BLaER1 (cell line): ENCODE results near the gene ZSWIM5.
A peak's percentile ranks its signal among the peaks of the same experiment; 100 is the strongest.
"Not testable (repeated sequence)": the region's sequence is repeated elsewhere in the genome, so short reads cannot be mapped to it uniquely, and the experiment has no call there.

Experiments
- H3K27ac ChIP-seq: shearing (Covaris generic); formaldehyde crosslinking; 2 replicates; pipeline ENCODE4 v1.8.1; 2022
- H3K27me3 ChIP-seq: shearing (Covaris generic); formaldehyde crosslinking; 2 replicates; pipeline ENCODE4 v1.8.1; 2022
- H3K36me3 ChIP-seq: shearing (Covaris generic); formaldehyde crosslinking; 2 replicates; pipeline ENCODE4 v1.8.1; 2022
- H3K4me1 ChIP-seq: shearing (Covaris generic); formaldehyde crosslinking; 2 replicates; pipeline ENCODE4 v1.8.1; 2022
- H3K4me2 ChIP-seq: shearing (Covaris generic); formaldehyde crosslinking; 2 replicates; pipeline ENCODE4 v1.8.1; 2022
- H3K4me3 ChIP-seq: shearing (Covaris generic); formaldehyde crosslinking; 2 replicates; pipeline ENCODE4 v1.8.1; 2022
- H3K9ac ChIP-seq: shearing (Covaris generic); formaldehyde crosslinking; 2 replicates; pipeline ENCODE4 v1.8.1; 2022
- H3K9me3 ChIP-seq: shearing (Covaris generic); formaldehyde crosslinking; 2 replicates; pipeline ENCODE4 v1.8.1; 2022
- H4K20me1 ChIP-seq: shearing (Covaris generic); formaldehyde crosslinking; 2 replicates; pipeline ENCODE4 v1.8.1; 2022
- Cebpa-rat ChIP-seq: shearing (Covaris generic); IDR thresholded peaks from 2 replicates; pipeline ENCODE4 v1.8.1; 2022

ZSWIM5 gene

GRCh38 chr1:45065083-45065482 lies 141.3 kb downstream of the ZSWIM5 start:
- no peak overlapping the region for H3K9ac ChIP-seq
- no peaks in the 10 kb centered on the region for H3K36me3 ChIP-seq
- H3K4me1 ChIP-seq = no peaks in the 10 kb centered on the region
- no peaks in the 10 kb centered on the region for H3K9me3 ChIP-seq
- H3K4me3 ChIP-seq = no peak overlapping the region
- H3K27me3 ChIP-seq = no peaks in the 10 kb centered on the region
- no peak overlapping the region for H3K4me2 ChIP-seq
- no peaks in the 10 kb centered on the region for H4K20me1 ChIP-seq
- H3K27ac ChIP-seq = no peak overlapping the region
- no peak for TF ChIP-seq Cebpa-rat

- H4K20me1 ChIP-seq, H3K9me3 ChIP-seq, H3K27me3 ChIP-seq, H3K4me1 ChIP-seq, H3K36me3 ChIP-seq, H3K9ac ChIP-seq, H3K27ac ChIP-seq, H3K4me3 ChIP-seq, H3K4me2 ChIP-seq: not testable (repeated sequence)
Measured at GRCh38 chr1:45062463-45062862, 143.9 kb downstream of the ZSWIM5 start.

GRCh38 chr1:45059829-45060228 lies 146.6 kb downstream of the ZSWIM5 start:
- Histone ChIP-seq H4K20me1 (no peaks in the 10 kb centered on the region), H3K9ac (no peak overlapping the region), H3K36me3 (no peaks in the 10 kb centered on the region), H3K9me3 (no peaks in the 10 kb centered on the region), H3K27me3 (no peaks in the 10 kb centered on the region), H3K27ac (no peak overlapping the region), H3K4me2 (no peak overlapping the region), H3K4me3 (no peak overlapping the region), H3K4me1 (no peaks in the 10 kb centered on the region)
- no peak for TF ChIP-seq Cebpa-rat

GRCh38 chr1:45057542-45057941 lies 148.9 kb downstream of the ZSWIM5 start:
- H3K4me3 ChIP-seq = no peak overlapping the region
- H3K27me3 ChIP-seq = no peaks in the 10 kb centered on the region
- 0 out of 2 replicates have a peak, but pooled peaks cover 9% of the 10 kb centered on the region for H3K4me1 ChIP-seq
- H4K20me1 ChIP-seq = no peaks in the 10 kb centered on the region
- no peak for TF ChIP-seq Cebpa-rat
- H3K36me3 ChIP-seq = no peaks in the 10 kb centered on the region
- H3K4me2 ChIP-seq = no peak overlapping the region
- no peak overlapping the region for H3K27ac ChIP-seq
- H3K9ac ChIP-seq = no peak overlapping the region
- no peaks in the 10 kb centered on the region for H3K9me3 ChIP-seq

- Histone ChIP-seq H3K4me1 (peaks cover 29% of the 10 kb centered on the region), H4K20me1 (no peaks in the 10 kb centered on the region), H3K9ac (no peak overlapping the region), H3K27ac (no peak overlapping the region), H3K4me3 (no peak overlapping the region), H3K4me2 (peak overlapping the region; percentile 68), H3K9me3 (no peaks in the 10 kb centered on the region), H3K27me3 (no peaks in the 10 kb centered on the region), H3K36me3 (no peaks in the 10 kb centered on the region)
- TF ChIP-seq Cebpa-rat = no peak
Measured at GRCh38 chr1:45051005-45051772, 155.2 kb downstream of the ZSWIM5 start.

GRCh38 chr1:45047032-45047431 lies 159.4 kb downstream of the ZSWIM5 start:
- Histone ChIP-seq H3K4me1 (peaks cover 21% of the 10 kb centered on the region), H3K4me2 (no peak overlapping the region), H3K36me3 (no peaks in the 10 kb centered on the region), H3K9ac (no peak overlapping the region), H4K20me1 (no peaks in the 10 kb centered on the region), H3K9me3 (no peaks in the 10 kb centered on the region), H3K27me3 (no peaks in the 10 kb centered on the region), H3K4me3 (no peak overlapping the region), H3K27ac (no peak overlapping the region)
- no peak for TF ChIP-seq Cebpa-rat

- Histone ChIP-seq H3K4me1 (peaks cover 8% of the 10 kb centered on the region), H4K20me1 (no peaks in the 10 kb centered on the region), H3K9me3 (no peaks in the 10 kb centered on the region), H3K27ac (no peak overlapping the region), H3K4me3 (no peak overlapping the region), H3K9ac (no peak overlapping the region), H3K4me2 (no peak overlapping the region), H3K36me3 (no peaks in the 10 kb centered on the region), H3K27me3 (no peaks in the 10 kb centered on the region)
- TF ChIP-seq Cebpa-rat = no peak
Measured at GRCh38 chr1:45044916-45045315, 161.5 kb downstream of the ZSWIM5 start.

- Histone ChIP-seq H3K9ac (no peak overlapping the region), H3K4me3 (no peak overlapping the region), H3K36me3 (no peaks in the 10 kb centered on the region), H3K27me3 (no peaks in the 10 kb centered on the region), H4K20me1 (no peaks in the 10 kb centered on the region), H3K4me1 (peaks cover 8% of the 10 kb centered on the region), H3K4me2 (no peak overlapping the region), H3K9me3 (no peaks in the 10 kb centered on the region), H3K27ac (no peak overlapping the region)
- no peak for TF ChIP-seq Cebpa-rat
Measured at GRCh38 chr1:45043094-45043493, 163.3 kb downstream of the ZSWIM5 start.

- TF ChIP-seq Cebpa-rat = no peak
- Histone ChIP-seq H4K20me1 (no peaks in the 10 kb centered on the region), H3K36me3 (no peaks in the 10 kb centered on the region), H3K9me3 (no peaks in the 10 kb centered on the region), H3K4me2 (no peak overlapping the region), H3K4me1 (no peaks in the 10 kb centered on the region), H3K27me3 (no peaks in the 10 kb centered on the region), H3K4me3 (no peak overlapping the region), H3K27ac (no peak overlapping the region), H3K9ac (no peak overlapping the region)
Measured at GRCh38 chr1:45040297-45040696, 166.1 kb downstream of the ZSWIM5 start.

GRCh38 chr1:45038661-45039364 lies 167.6 kb downstream of the ZSWIM5 start:
- Histone ChIP-seq H3K9ac (no peak overlapping the region), H3K4me2 (no peak overlapping the region)

More at GRCh38 chr1:45038661-45039364, 167.6 kb downstream of the ZSWIM5 start:
- Histone ChIP-seq H3K4me1 (no peaks in the 10 kb centered on the region), H3K4me3 (no peak overlapping the region), H4K20me1 (no peaks in the 10 kb centered on the region), H3K27me3 (no peaks in the 10 kb centered on the region), H3K27ac (no peak overlapping the region), H3K9me3 (no peaks in the 10 kb centered on the region), H3K36me3 (no peaks in the 10 kb centered on the region)
- TF ChIP-seq Cebpa-rat = no peak
